Suppressor macrophage treated with lipopolysaccharide for 4 hours (primary cell): ENCODE data around the gene FAM50B.
"Not testable (repeated sequence)": the region's sequence is repeated elsewhere in the genome, so short reads cannot be mapped to it uniquely, and the experiment has no call there.

ENCODE experiments used
- DNase-seq: peaks from one replicate; pipeline ENCODE4 v3.0.0-alpha.2; 2020

The FAM50B gene

DNA sequence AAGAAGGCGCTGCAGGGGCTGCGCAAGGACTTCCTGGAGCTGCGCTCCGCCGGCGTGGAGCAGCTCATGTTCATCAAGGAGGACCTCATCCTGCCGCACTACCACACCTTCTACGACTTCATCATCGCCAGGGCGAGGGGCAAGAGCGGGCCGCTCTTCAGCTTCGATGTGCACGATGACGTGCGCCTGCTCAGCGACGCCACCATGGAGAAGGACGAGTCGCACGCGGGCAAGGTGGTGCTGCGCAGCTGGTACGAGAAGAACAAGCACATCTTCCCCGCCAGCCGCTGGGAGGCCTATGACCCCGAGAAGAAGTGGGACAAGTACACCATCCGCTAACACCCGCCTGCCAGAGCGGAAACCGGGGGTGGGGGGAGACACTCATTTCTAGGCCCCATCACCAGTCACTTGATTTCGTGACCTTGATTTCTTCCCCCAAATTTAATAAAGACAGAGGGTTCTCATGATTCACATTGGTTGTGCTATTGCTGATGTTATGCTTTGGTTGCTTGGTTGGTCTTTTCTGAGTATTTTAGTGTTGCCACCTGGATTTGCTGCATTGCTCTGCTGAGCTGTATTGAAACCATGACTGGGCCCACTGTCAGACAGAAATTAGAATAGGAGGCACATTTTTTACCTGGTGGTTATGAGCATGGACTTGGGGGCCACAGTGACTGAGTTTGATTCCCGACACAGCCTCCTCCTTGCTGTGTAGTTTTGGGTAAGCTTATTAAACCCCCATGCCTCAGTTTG, 1.5 kb downstream of the FAM50B start:
- no peak for DNase-seq

DNA sequence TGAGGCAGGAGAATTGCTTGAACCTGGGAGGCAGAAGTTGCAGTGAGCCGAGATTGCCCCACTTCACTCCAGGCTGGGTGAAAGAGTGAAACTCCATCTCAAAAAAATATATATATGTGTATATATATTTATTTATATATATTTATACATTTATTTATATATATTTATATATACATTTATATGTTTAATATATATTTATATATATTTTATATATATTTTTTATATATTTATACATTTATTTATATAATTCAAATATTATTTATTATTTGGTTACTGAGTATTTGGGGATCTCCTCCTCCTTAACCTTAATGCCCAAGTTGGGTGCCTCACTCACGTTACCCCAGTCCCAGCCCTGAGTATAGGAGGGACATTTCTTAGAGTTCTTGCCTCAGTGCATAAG, 2.7 kb downstream of the FAM50B start:
- DNase-seq: no peak

DNA sequence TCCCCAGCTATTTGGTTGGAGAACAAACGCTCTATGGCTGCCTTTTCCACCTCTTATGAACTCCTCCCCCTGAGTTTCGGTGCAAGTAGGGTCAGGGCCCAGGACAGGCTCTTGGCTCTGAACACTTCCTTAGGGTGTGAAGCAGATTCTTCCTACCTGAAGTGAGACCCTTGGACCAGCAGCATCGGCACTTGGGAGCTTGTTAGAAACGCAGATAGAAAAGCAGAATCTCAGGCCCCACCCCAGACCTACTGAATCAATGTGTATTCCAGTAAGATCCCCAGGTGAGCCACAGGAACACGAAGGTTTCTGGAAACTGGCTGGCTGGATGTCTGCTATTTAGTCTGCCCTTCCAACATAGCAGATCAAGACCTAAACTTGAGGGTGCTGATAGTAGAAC, 3.2 kb downstream of the FAM50B start:
- no peak for DNase-seq

DNA sequence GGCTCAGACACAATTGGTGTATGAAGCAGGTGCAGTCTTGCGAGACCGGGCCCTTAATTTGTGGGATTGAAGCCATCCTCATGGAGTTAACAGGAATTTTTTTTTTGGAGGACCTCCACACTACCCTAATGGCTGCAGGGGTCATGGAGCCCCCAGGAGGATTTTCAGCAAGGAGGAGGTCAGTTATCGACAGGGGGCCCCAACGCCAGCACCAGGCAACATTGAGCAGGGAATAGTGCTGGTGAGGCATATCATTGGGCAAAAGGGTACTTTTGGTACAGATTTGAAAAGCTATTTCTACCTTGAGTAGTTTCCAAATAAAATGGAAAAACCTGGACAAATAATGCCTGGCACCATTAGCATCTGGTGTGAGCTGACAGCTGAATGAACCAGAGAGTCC, 6.7 kb downstream of the FAM50B start:
- no peak for DNase-seq

DNA sequence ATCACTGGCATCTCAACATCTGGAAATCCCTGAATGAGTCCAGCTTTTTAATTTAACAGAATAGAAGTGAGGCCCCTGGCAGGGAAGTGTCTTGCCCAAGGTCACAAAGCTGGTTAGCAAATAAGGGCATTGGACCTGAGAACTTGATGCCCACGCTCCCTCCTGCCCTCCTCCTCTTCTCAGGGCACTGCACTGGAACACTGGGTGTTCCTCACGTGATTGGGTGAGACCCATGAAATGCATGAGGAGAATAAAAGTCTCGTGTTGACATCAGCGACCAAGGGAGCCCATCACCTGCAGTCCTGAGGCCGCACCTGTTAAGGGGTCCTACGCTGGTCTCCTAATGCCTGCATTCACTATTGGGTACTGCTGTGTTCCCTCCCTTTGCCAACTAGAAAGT, 7.4 kb downstream of the FAM50B start:
- no peak for DNase-seq

DNA sequence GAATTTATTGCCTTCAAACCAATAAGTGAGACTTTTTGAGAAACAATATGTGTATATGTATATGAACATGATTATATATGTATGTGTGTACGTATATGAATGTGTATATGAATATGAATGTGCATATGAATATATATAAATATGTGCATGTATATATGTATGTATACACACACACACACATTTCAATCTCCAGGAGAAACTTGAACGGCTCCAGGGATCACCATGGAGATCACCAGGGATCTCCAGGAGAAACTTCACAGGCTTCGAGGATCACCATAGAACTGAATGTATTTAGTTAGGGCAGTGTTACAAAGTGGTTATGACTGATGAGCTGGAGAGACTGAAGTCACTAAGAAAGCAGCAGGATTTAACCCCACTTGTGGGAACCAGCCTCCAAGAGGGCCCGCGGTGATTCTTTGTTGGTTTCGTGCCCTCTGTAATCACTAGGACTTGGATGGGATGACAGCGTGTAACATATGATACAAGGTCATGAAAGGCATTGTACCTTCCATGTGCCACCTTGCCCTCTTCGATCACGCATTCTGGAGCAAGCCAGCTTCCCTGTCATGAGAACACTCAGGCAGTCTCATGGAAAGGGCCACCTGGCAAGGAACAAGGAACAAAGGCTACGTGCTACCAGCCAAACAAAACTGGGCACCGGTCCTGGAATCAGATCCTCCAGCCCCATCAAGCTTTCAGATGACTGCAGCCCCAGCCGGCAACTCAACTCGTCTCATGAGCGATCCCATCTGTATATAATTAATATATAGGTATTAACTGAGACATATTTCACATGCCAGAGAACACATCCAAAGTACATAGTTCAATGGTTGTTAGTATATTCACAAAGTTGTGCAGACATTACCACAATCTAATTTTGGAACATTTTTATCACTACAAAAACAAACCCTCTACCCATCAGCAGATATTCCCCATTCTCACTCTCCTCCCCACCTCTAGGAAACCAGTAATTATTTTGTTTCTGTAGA, 8.6 kb downstream of the FAM50B start:
- DNase-seq: no peak

DNA sequence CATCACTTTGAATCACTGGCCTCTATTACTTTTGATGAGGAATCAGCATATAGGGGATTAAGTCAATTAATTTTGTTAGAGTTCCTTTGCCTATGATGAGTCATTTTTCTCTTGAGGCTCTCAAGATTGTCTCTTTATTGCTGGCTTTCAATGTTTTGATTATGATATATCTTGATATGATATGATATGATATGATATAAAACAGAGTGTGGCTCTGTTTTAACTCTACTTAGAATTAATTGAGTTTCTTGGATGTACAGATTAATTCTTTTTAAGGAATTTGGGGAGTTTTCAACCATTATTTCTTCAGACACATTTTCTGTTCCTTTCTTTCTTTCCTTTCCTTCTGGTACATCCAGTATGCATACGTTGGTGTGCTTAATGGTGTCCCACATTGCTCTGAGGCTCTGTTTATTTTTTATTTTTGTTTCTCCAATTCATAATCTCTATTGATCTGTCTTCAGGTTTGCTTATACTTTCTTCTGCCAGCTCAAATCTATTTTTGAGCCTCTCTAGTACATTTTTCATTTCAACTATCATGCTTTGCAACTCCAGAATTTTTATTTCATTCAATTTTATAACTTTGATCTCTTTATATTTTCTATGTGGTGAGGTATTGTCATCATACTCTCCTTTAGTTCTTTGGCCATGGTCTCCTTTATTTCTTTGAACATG, 10.8 kb downstream of the FAM50B start:
- no peak for DNase-seq

DNA sequence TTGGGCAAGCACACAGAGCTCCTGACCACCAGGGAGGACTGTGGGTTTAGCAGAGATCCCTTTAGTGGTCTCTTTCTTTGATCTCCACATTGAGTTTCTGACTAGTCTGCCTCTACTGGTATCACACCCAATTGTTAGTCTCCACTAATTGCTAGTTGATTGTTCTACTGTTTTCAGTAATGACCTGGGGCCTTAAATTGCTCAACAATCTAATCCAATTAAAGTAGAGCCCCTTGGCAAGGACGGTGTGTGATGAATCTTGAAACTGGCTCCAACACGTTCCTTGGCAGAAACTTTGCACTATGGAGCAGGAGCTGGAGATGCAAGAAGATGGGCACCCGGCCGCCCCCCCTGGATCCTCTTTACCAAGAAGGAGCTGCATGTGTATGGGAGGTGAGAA, 12.3 kb downstream of the FAM50B start:
- DNase-seq: no peak

DNA sequence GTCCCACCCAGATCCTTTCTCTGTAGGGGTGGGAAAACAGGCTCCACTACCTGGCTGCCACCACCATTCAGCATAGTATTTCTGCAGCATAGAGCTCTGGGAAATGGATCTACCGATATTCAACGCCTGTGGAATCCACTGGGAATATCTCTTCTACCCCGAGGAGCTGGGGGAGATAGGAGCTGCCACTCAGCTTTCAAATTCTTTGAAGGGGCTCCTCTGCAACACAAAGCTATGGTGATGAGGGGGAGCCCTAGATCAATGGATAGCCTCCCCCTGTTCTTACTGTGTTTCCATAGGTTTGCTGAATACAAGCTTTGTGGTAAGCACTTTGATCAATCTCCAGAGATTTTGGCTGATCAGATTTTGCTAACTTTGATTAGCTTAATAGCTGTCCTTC, 12.9 kb downstream of the FAM50B start:
- no peak for DNase-seq

DNA sequence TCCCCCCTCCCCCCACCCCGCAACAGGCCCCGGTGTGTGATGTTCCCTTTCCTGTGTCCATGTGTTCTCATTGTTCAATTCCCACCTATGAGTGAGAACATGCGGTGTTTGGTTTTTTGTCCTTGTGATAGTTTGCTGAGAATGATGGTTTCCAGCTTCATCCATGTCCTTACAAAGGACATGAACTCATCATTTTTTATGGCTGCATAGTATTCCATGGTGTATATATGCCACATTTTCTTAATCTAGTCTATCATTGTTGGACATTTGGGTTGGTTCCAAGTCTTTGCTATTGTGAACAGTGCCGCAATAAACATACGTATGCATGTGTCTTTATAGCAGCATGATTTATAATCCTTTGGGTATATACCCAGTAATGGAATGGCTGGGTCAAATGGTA, 14.1 kb downstream of the FAM50B start:
- not testable (repeated sequence) for DNase-seq

DNA sequence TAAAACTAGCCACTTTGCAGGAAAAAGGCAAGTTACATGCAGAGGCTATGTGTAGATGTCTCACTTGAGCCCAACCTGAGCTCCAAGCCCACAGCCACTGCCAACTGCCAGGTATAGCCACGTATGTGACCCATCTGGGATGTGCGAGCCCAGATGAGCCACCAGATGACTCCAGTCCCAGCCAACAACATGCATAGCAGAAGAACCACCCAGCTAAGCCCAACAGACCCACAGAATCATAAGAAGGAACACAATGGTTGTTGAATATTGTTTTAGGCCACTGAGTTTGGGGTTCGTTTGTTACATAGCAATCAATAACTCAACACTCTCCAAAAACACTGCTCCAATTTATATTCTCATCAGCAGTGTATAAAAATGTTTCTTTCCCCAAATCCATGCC, 16.3 kb downstream of the FAM50B start:
- DNase-seq: no peak

DNA sequence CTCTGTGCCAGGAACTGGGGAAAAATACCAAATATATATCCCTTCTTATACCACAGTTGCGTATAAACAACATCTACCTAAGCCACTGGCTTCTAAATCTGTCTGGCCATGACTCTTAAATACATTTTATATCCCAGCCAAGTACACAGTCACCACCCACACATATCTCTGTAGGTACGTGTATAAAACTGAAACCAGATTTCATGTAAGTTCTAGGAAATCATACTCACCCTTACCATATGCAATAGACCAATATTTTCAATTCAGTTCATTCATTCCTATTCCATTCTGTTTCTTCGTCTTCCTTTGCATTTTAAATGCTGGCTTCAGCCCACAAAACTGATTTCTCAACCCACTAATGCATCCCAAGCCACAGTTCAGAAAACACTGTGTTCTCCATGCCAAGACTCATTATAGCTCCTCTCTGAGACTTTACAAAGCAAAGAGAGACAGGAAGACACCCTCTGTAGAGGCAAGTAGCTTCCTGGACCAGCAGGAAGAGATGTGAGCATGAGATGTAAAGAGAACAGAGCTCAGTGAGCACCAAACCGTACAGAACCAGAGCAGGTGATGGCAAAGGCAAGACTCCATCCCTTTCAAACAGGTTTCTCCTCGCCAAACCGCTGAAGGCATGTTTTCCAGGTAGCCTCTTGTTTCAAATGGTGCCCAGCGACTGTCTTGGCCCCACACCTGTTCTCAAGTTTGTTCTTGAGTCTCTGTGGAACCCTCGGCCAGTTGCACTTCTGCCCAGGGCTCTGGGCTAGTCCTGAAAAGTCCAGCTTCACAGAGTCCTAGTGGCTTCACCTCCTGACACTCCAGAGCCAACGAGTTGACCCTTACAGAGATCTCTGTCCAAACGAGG, 18.7 kb downstream of the FAM50B start:
- DNase-seq: no peak

DNA sequence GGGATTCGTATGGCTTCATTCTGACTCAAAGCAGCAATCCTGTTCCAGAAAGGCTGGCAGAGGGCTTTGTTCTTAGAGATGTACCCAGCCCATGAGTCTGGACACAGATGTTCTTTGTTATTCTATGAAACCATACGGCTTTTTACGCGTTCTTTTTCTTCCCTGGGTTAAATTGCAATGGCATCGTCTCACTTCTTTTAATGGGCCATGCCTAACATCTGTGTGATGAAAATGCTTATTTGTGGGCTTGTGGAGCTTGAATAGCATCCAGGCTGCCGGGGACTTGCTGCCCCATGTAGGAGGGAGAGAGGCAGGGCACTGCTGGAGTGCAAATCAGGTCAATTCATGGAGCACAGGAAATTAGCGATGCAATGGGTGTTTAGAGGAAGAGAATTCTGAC, 19.4 kb downstream of the FAM50B start:
- no peak for DNase-seq

DNA sequence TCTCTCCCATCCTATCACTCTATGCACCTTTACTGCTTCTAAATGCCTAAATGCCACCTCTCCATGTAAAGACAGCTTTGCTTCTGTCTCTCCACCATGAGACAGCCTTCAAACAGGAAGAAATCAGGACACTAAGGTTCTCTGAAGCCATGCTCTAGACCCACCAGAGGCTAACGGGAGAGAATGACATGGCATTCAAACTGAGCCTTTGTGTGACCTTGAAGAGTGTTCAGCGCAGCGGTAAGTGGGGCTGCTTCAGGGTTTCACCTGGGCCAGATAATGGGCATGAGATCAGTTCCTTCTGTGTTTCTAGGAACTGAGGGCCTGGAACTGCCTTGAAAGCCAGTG, 20.1 kb downstream of the FAM50B start:
- no peak for DNase-seq

DNA sequence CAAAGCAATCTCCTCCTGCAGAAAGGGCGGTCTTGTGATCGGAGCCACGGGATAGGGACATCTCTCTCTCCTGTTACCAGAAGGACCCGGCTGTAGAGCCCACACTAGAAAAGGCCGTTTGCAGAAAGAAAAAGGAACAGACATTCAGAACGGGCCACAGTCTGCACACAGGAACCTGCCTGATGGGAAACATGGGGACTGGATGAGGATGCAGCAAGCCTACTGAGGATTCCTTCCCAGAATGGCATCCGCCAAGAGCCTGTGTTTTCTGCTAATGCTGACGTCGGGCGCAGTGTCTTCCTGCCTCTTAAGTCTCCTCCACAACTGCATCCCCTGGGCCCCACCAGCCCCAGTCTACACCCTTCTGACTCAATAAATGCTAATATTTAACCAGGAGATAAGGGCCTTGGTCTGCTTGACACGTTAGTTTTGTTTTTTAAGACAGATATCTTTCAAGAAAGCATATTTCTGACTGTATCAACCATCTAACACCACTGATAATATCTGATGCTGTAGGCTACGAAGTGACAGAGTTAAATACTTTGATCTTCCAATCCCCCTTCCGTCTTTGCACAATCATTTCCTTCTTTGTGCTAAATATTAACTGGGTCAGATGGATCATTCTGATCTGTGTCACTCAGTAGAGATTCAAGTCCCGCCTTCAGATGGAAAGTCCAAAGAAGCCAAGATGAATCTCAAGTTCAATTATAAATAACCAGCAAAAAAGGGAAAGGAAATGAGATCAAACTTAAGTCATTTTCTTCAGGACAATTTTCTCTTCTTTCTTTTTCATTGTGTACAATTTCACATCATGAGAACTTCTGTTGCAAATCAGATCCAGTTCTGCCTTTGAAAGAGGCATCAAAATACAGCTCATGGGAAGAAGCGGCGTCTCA, 20.7 kb downstream of the FAM50B start:
- DNase-seq: no peak

DNA sequence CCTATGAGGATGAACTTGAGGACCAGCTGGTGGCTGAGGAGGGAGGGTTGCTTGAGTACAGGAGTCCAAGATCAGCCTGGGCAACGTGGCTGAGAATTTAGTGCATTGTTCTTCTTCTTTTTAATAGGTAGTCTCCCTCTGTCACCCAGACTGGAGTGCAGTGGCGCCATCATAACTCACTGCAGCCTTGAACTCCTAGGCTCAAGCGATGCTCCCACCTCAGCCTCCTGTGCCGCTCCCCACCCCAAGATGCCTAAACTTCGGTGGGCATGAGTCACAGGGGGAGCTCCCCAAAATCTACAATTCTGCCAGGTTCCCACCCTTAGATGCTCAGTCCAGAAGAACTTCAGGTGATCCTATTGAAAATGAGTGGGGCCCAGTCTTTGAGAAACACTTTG, 21.4 kb downstream of the FAM50B start:
- DNase-seq: no peak

DNA sequence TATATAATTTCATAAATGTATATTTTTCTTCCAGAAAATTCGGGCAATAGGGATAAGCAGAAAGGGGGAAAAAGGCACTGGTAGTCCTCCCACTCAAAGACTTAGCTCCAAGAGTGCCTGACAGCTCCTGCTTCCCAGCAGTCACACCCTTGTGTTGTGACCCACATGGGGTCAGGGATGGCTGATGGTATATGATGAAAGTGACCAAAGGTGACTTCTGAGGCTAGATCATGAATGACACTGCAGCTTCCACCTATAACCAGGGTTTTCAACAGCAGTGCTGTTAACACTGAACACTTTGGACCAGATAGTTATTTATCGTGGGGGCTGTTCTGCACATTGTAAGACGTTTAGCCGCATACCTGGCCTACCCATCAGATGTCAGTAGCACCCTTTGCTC, 22.3 kb downstream of the FAM50B start:
- no peak for DNase-seq

DNA sequence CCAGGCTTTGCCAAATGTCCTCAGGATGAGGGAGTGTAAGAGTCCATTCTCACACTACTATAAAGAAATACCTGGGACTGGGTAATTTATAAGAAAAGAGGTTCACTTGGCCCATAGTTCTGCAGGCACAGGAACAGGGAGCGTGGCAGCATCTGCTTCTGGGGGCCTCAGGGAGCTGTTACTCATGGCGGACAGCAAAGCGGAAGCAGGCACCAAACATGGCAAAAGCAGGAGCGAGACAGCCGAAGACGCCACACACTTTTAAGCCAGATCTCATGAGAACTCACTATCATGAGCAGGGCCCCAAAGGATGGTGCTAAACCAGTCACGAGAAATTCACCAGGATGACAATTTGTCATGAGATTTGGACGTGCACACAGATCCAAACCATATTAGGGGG, 22.8 kb downstream of the FAM50B start:
- no peak for DNase-seq

DNA sequence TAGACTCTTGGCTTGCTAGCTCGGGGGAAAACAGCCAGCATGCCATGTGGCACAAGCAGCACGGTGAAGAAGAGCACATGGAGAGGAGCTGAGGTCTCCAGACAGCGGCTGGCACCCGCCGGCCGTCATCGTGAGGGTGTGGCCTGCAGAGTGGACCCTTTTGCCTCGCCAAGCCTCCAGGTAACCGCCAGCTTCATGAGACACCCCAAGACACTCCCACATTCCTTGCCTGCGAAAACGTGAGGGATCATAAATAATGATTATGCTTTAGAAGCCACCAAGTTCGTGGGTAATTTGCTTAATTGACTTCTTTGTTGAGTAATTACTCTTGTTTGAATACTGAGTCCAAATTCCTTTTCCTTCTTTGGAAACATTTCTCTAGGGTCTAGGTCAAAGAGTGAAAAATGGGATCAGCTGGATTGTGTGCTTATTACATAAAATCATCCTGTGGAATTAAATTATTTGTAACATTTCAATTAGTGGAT, 23.2 kb downstream of the FAM50B start:
- DNase-seq: no peak

DNA sequence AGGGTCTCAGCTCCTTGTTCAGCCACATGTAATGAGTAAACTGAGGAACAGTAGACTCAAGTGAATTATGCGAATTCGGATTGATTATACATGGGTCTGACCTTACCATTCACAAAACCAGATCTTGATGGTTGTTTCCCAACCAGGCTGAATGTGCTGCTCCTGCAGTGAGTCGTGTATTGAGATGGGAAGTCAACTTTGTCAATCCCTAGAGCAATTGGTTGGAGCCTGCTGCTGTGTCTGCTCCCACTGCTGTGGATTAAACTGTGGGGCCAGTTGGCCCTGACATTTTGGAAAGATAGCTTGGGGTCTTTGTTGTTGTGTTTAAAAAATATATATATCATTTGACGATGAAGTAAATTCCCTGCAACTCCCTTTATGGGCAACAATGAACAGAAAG, 23.9 kb downstream of the FAM50B start:
- no peak for DNase-seq

DNA sequence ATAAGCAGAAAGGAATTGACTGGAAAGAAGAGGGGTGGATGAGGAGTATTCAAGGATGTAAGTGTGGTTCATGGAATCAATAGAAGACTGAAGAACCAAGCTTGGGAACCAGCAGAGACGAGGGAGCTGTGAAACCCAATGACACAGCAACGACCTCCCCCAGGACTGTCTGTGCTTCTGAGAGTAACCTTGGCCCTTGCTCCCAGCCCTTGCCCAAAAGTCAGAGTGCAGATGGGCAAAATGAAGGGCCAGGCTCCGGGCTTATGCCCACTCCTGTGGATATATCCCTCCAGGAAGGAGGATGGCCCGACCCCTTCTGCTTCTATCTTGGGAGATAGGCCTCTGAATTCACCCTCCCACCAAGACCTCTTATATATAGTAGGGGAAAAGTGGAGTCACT, 24.9 kb downstream of the FAM50B start:
- DNase-seq: no peak

DNA sequence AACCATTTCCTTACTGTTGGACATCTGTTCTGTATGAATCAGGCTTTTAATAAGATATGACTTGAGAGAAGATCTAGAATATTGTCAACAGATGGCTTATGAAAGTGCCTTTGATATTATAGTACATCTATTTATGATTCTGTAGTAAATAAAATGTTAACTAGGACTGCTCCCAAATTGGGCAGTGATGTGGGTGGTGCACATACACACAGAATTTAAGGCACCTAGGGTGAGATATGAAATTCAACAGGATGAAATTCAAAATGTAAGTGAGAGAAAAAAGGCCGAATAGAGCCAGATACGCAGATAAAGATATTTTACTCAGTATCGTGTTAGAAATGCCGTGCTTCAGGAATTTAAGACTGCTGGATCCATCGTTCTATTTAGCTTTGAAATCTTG, 26.3 kb downstream of the FAM50B start:
- DNase-seq: no peak
